SK-N-SH (cell line): ENCODE measurements around the gene SV2C. TPM values are rescaled to one million over a fixed set of nuclear protein-coding genes. Genes with fewer than 3 reads are reported as not detected.

Experiments used
- CTCF ChIA-PET: fragments of 300-600, 350-600 bp; formaldehyde crosslinking; extraction: SDS; loops from one replicate; lab custom pipeline; 2021; lab: Yijun Ruan, JAX
- POLR2A ChIA-PET: fragments of 350-600 bp; sonication (Branson Sonifier 250); formaldehyde crosslinking; extraction: SDS; loops from one replicate; lab custom pipeline; 2020; ENCODE audit warnings: antibody characterized with exemption, inconsistent platforms; lab: Yijun Ruan, JAX
- DNase-seq: peaks from one replicate; pipeline ENCODE4 v3.0.0; 2012
- H2AFZ ChIP-seq: fragments of 200-600 bp; sonication (generic); 2 replicates; pipeline ENCODE4 v1.8.1; 2016; ENCODE audit warnings: antibody characterized with exemption, mild to moderate bottlenecking, low read depth
- H3F3A ChIP-seq: fragments of 200-600 bp; sonication (generic); replicated peaks from 2 replicates; pipeline ENCODE3; 2016; ENCODE audit warnings: antibody characterized with exemption, mild to moderate bottlenecking; ENCODE audit not compliant: insufficient read depth
- H3K27ac ChIP-seq, 2 experiments: fragments of 200-500 bp in 1 of 2; fragments of 200-600 bp in 1 of 2; sonication (Bioruptor generic) in 1 of 2; sonication (generic), shearing (Covaris generic) in 1 of 2; 2 replicates each; pipeline versions ENCODE4 v1.5.1 to v1.6.1; 2014 to 2016; ENCODE audit warnings: low read depth in 2 of 2, inconsistent platforms in 1 of 2, low read length in 1 of 2, mild to moderate bottlenecking in 1 of 2, mixed read lengths in 1 of 2
- H3K27me3 ChIP-seq: fragments of 200-600 bp; sonication (generic), shearing (Covaris generic); 2 replicates; pipeline ENCODE4 v1.6.1; 2016; ENCODE audit warnings: mixed run types; ENCODE audit not compliant: insufficient read depth
- H3K36me3 ChIP-seq, 2 experiments: fragments of 200-500 bp in 1 of 2; fragments of 200-600 bp in 1 of 2; sonication (Bioruptor generic) in 1 of 2; sonication (generic) in 1 of 2; replicated peaks in 1 of 2; 2 replicates each; pipeline versions ENCODE3 to v1.5.1; 2014 to 2016; ENCODE audit warnings: low read length in 1 of 2, mild to moderate bottlenecking in 1 of 2; ENCODE audit not compliant: insufficient read depth in 2 of 2, control insufficient read depth in 1 of 2
- H3K4me1 ChIP-seq, 2 experiments: fragments of 200-500 bp in 1 of 2; fragments of 200-600 bp in 1 of 2; sonication (Bioruptor generic) in 1 of 2; sonication (generic), shearing (Covaris generic) in 1 of 2; 2 replicates each; pipeline versions ENCODE4 v1.5.1 to v1.6.1; 2014 to 2016; ENCODE audit warnings: low read depth in 1 of 2, low read length in 1 of 2, mixed run types in 1 of 2; ENCODE audit not compliant: insufficient read depth in 2 of 2, control insufficient read depth in 1 of 2
- H3K4me2 ChIP-seq: fragments of 200-600 bp; sonication (generic), shearing (Covaris generic); 2 replicates; pipeline ENCODE4 v1.6.1; 2017; ENCODE audit warnings: mixed run types
- H3K4me3 ChIP-seq, 2 experiments: fragments of 200-500 bp in 1 of 2; fragments of 200-600 bp in 1 of 2; sonication (Bioruptor generic) in 1 of 2; sonication (generic), shearing (Covaris generic) in 1 of 2; 2 replicates each; pipeline versions ENCODE4 v1.5.1 to v1.8.1; 2014 to 2016; ENCODE audit warnings: low read depth in 2 of 2, inconsistent platforms in 1 of 2, low read length in 1 of 2, mild to moderate bottlenecking in 1 of 2, mixed read lengths in 1 of 2, moderate library complexity in 1 of 2
- H3K79me2 ChIP-seq: fragments of 200-600 bp; sonication (generic); 2 replicates; pipeline ENCODE4 v1.8.1; 2017; ENCODE audit warnings: mild to moderate bottlenecking; ENCODE audit not compliant: insufficient read depth
- H3K9ac ChIP-seq: fragments of 200-600 bp; sonication (generic); 2 replicates; pipeline ENCODE4 v1.6.1; 2017; ENCODE audit warnings: mixed run types
- H3K9me2 ChIP-seq: fragments of 200-600 bp; sonication (generic); 2 replicates; pipeline ENCODE4 v1.6.1; 2017; ENCODE audit warnings: mixed run types
- H3K9me3 ChIP-seq: fragments of 200-600 bp; sonication (generic); 2 replicates; pipeline ENCODE4 v1.6.1; 2017; ENCODE audit warnings: mixed run types, mild to moderate bottlenecking, moderate library complexity
- H4K20me1 ChIP-seq: fragments of 200-600 bp; sonication (generic); 2 replicates; pipeline ENCODE4 v1.6.1; 2017; ENCODE audit warnings: mild to moderate bottlenecking, mixed run types; ENCODE audit not compliant: insufficient read depth
- EP300 ChIP-seq, 2 experiments: IDR thresholded peaks; 2 replicates each; pipeline versions ENCODE4 v1.4.0 to v1.6.1; 2012; ENCODE audit warnings: borderline replicate concordance in 1 of 2, low read depth in 1 of 2, low read length in 1 of 2
- GATA2 ChIP-seq: sonication (generic); formaldehyde crosslinking; IDR thresholded peaks from 2 replicates; pipeline ENCODE4 v1.5.0; 2020; ENCODE audit warnings: mild to moderate bottlenecking, missing genetic modification reagents
- JUND ChIP-seq: IDR thresholded peaks from 2 replicates; pipeline ENCODE4 v1.4.0; 2012
- PBX3 ChIP-seq: IDR thresholded peaks from 2 replicates; pipeline ENCODE4; 2012
- RCOR1 ChIP-seq: fragments of 150-350 bp; IDR thresholded peaks from 2 replicates; pipeline ENCODE4 v1.6.1; 2017; ENCODE audit warnings: antibody characterized with exemption, low read length
- TAF1 ChIP-seq: IDR thresholded peaks from 2 replicates; pipeline ENCODE4 v1.6.1; 2012; ENCODE audit warnings: low read depth, mild to moderate bottlenecking, low read length, moderate library complexity, borderline replicate concordance
- USF2 ChIP-seq: fragments of 150-350 bp; IDR thresholded peaks from 2 replicates; pipeline ENCODE4 v1.6.1; 2017; ENCODE audit warnings: antibody characterized with exemption, low read length, low read depth, borderline replicate concordance
- WGBS: methylation state at CpG from one replicate; pipeline ENCODE4 v1.1.6; 2017; ENCODE audit warnings: low lambda C conversion rate; 5-methylcytosine and 5-hydroxymethylcytosine counted together
- polyA plus RNA-seq, 3 experiments: library from polyadenylated mRNA; depleted of rRNA; stranded (reverse); fragments of >200 nt; gene quantifications; 2 replicates each; pipeline ENCODE4 v1.2.3, GENCODE V29; 2012

SV2C gene
- polyA plus RNA-seq, 1 of the 3 experiments (the other 2 are of a cell fraction) = 0.05 TPM

GRCh38 chr5:76111477-76112174 lies 28.4 kb downstream of the SV2C start:
- H2AFZ ChIP-seq = no peak overlapping the region
- POLR2A ChIA-PET = no interaction called here

GRCh38 chr5:76113103-76113502 lies 29.9 kb downstream of the SV2C start:
- H3K4me2 ChIP-seq = no peak overlapping the region
- H3K27me3 ChIP-seq = no peaks in the 10 kb centered on the region
- ChIA-PET POLR2A (no interaction called here), CTCF (interaction anchor here (1.0 to 4.7 kb wide), 5 partner anchors 8 to 62 kb away, joined by 3 to 17 read pairs (median 4); no protein-coding TSS in a partner anchor)
- H3F3A ChIP-seq = no peaks in the 10 kb centered on the region
- H3K27ac ChIP-seq = peak overlapping the region in 1 of 2 experiments; percentile 84; a peak in 2 of 4 replicates
- TF ChIP-seq GATA2 (CRISPR knock-in tag) = peak; percentile 65
- no peak for TF ChIP-seq USF2
- 0 out of 2 replicates have a peak, but pooled peaks have one; percentile 26 for TF ChIP-seq RCOR1
- no peak overlapping the region for H2AFZ ChIP-seq
- peaks cover 0 to 51% of the 10 kb centered on the region in 2 experiments; a peak in 2 of 4 replicates for H3K4me1 ChIP-seq
- H3K4me3 ChIP-seq = no peak overlapping the region
- H4K20me1 ChIP-seq = no peaks in the 10 kb centered on the region
- no peaks in the 10 kb centered on the region for H3K36me3 ChIP-seq
- H3K9me2 ChIP-seq = no peaks in the 10 kb centered on the region; the same call in 1 of the 2 replicates
- H3K9me3 ChIP-seq = no peaks in the 10 kb centered on the region
- H3K79me2 ChIP-seq = no peaks in the 10 kb centered on the region
- WGBS = 50% methylated on average over 4 of the region's 4 CpGs
- no peak for DNase-seq
- no peak overlapping the region for H3K9ac ChIP-seq

More at GRCh38 chr5:76111477-76112174, 28.4 kb downstream of the SV2C start:
- H3K79me2 ChIP-seq = no peaks in the 10 kb centered on the region
- no peak overlapping the region for H3K4me3 ChIP-seq
- H4K20me1 ChIP-seq = no peaks in the 10 kb centered on the region
- no peaks in the 10 kb centered on the region for H3K9me3 ChIP-seq
- H3K9me2 ChIP-seq = no peaks in the 10 kb centered on the region; the same call in 1 of the 2 replicates
- peak overlapping the region in 1 of 2 experiments; percentile 58; a peak in 2 of 4 replicates for H3K27ac ChIP-seq
- 7% methylated on average over 7 of the region's 7 CpGs for WGBS
- 0 out of 4 replicates have a peak, but pooled peaks have one; percentile 10 to 35 for TF ChIP-seq EP300 (IDR thresholded peaks at IDR 0.05; ENCODE audit: borderline replicate concordance in 1 of 2, low read depth in 1 of 2, low read length in 1 of 2)
- 0 out of 2 replicates have a peak, but pooled peaks have one; percentile 16 for TF ChIP-seq JUND
- TF ChIP-seq TAF1 = no peak
- TF ChIP-seq PBX3 = peak; percentile 48; the same call in 1 of the 2 replicates
- H3K4me2 ChIP-seq = no peak overlapping the region
- H3K4me1 ChIP-seq = peaks cover 0 to 49% of the 10 kb centered on the region in 2 experiments; a peak in 2 of 4 replicates
- peak; percentile 21 for DNase-seq
- no peaks in the 10 kb centered on the region for H3K27me3 ChIP-seq
- no peaks in the 10 kb centered on the region for H3F3A ChIP-seq
- no peak overlapping the region for H3K9ac ChIP-seq
- CTCF ChIA-PET = interaction anchor here (0.6 to 4.7 kb wide), 2 partner anchors 63 to 431 kb away, joined by 3 to 17 read pairs; no protein-coding TSS in a partner anchor
- H3K36me3 ChIP-seq = no peaks in the 10 kb centered on the region
